Islet of Langerhans (tissue), 1 donor: ENCODE data around the gene FGF8.
A peak's percentile ranks its signal among the peaks of the same experiment; 100 is the strongest.
"Not testable (repeated sequence)": the region's sequence is repeated elsewhere in the genome, so short reads cannot be mapped to it uniquely, and the experiment has no call there.

Experiments used
- FAIRE-seq: peaks from one replicate; lab custom pipeline; 2011; peaks lifted over from hg19 to GRCh38; lab: Jason Lieb, UNC

Gene FGF8, protein sequence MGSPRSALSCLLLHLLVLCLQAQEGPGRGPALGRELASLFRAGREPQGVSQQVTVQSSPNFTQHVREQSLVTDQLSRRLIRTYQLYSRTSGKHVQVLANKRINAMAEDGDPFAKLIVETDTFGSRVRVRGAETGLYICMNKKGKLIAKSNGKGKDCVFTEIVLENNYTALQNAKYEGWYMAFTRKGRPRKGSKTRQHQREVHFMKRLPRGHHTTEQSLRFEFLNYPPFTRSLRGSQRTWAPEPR

GRCh38 chr10:101775273-101776160 lies at the start of gene FGF8:
Gene FGF8, minus strand, starts transcription at chr10:101776114. Its CDS starts 214 bp downstream, at chr10:101775900.
- FAIRE-seq = no peak

GRCh38 chr10:101824736-101825135 lies 48.8 kb upstream of the FGF8 start:
- no peak for FAIRE-seq

DNA sequence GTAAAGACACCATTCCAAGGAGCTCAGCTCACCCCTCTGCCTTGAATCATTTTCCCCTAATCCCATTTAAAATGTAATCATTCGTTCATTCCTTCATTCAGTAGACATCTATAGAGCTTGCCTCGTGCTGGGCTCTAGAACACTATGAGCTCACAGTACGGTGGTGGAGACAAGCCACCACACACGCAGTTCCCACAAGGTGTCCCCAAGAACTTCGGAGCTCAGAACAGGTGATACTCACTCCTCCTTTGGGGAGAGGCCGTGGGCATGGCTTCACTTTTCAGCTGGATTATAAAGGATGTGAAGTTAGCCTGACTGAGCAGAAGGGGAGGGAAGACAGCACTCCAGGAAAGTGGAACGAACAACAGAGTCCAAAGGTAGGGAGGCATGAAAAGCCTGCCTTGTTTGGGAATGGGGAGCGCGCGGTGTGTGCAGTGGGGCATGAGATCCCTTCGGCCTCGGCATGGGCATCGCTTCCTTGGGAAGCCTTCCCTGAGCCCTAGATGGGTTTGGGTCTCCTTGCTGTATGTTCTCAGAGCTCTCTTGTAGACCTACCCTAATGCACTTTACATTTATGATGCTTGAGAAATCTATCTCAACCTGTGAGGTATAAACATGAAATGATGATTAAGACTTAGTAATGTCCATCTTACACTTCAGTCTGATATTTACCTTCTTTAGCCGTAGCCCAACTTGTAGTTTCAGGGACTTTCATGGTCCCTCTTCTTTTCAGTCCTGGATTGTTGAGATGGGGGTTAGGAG lies 43.1 kb upstream of the FGF8 start:
- FAIRE-seq = no peak

DNA sequence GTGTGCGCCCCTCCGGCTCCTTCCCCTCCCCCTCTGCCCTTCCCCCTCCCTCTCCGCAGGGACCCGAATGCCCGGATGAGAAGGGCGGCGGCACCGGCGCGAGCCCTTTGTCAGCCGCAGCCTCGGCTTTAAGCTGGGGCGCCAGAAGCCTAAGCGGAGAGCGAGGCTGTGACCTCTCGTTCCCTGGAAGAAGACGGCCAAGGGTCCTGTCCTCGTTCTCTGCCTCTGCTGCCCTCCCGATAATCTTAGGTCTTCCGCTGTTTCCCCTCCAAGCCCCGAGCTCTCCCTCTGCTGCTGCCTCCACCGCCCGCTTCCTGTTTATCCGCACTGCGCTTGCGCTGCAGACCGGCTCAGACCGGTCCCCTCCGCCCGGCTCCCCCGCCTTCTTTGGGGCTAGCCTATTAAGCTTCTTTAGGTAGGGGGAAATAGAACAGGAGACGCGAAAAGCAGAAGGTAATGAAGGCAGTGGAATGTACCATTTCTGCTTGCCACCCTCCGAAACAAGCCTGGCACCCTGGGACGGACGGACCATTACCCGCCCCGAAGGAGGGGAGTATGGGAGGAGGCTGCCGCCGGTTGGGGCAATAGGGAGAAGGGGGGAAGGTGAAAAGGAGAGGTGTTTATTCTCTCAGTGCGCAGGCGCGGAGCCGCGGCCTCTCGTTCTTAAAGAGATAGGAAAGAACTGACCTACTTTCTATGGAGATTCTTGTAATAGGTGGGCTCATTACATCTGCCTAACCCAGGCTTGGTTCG lies 42.4 kb upstream of the FGF8 start, which contains the start of gene OGA:
OGA (minus strand) TSS at position 326 of the 753 bp plus-strand sequence. CDS start 422 bp downstream, outside the sequence.
- peak; percentile 90 for FAIRE-seq

GRCh38 chr10:101817337-101818118 lies 41.6 kb upstream of the FGF8 start:
- no peak for FAIRE-seq

GRCh38 chr10:101816913-101817336 lies 41.0 kb upstream of the FGF8 start:
- no peak for FAIRE-seq

GRCh38 chr10:101816376-101816775 lies 40.5 kb upstream of the FGF8 start:
- peak; percentile 72 for FAIRE-seq

- no peak for FAIRE-seq
Observed at GRCh38 chr10:101814466-101815071, 38.7 kb upstream of the FGF8 start.

- no peak for FAIRE-seq
Observed at GRCh38 chr10:101812606-101813005, 36.7 kb upstream of the FGF8 start.

- FAIRE-seq = peak; percentile 79
Observed at GRCh38 chr10:101807158-101807557, 31.2 kb upstream of the FGF8 start.

DNA sequence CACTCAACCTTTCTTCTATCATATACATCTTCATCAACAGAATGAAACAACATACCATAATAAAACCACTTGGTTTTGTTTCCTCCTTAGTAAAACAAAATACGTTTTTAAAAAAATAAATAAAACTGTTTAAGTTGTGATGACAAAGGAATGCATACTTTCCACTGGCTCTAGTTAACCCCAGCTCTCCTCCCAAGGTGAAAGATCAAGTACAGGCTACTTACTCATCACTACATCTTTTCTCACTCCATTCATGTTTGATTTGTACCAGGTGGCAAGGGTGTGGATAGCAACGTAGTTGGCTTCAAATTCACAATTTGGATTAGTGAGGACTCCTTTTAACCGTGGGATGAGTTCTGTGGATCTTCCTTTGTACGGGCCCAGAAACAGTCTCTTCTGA lies 27.6 kb upstream of the FGF8 start:
- no peak for FAIRE-seq

DNA sequence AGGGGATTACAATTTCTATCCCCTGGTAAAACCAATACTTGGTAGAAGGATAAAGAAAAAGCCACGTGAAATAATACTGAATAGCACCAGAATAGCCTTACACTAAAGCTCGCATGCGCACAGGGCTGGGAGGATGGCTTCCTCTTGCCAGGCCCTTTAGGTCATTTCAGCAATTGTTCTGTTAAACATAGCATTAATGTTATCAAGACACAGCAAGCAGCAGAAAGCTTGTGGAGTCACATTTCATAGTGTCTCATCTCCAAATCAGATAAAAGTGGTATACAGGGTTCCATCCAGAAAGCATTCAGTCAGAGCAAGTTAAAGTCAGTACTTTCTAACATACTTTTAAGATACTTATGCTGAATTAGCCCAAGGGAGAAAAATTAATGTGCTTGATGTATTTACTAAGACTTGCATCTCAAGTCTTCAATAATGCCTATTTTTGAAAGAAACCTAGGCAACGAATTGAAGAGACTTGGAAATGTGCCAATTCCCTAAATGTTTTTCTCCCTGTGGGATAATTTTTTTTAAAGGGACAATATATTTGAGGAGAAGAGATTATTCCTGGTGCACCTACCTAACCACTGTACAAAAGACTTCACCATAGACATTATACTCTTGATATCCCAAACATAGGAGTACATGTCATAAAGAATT lies 21.6 kb upstream of the FGF8 start:
- no peak for FAIRE-seq

- no peak for FAIRE-seq
Observed at GRCh38 chr10:101793526-101793925, 17.6 kb upstream of the FGF8 start.

DNA sequence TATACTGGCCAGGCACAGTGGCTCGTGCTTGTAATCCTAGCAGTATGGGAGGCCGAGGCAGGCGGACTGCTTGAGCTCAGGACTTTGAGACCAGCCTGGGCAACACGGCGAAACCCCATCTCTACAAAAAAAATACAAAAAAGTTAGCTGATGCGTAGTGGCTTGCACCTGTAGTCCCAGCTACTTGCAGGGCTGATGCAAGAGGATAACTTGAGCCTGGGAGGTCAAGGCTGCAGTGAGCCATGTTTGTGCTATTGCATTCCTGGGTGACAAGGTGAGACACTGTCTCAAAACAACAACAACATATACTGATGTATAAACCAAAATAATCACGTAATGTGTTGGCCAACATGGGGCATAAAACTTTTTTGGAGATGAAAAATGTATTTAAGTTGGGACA lies 13.8 kb upstream of the FGF8 start:
- no peak for FAIRE-seq

DNA sequence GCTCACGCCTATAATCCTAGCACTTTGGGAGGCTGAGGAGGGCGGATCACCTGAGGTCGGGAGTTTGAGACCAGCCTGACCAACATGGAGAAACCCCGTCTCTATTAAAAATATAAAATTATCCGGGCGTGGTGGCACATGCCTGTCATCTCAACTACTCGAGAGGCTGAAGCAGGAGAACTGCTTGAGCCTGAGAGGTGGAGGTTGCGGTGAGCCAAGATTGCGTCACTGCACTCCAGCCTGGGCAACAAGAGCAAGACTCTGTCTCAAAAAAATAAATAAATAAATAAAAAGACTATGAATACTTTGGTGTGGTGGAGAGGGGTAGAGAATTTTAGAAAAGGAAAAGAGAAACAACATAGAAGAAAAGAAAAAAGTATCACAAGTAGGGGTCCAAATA lies 13.3 kb upstream of the FGF8 start:
- not testable (repeated sequence) for FAIRE-seq

- FAIRE-seq = no peak
Observed at GRCh38 chr10:101785801-101786200, 9.9 kb upstream of the FGF8 start.

DNA sequence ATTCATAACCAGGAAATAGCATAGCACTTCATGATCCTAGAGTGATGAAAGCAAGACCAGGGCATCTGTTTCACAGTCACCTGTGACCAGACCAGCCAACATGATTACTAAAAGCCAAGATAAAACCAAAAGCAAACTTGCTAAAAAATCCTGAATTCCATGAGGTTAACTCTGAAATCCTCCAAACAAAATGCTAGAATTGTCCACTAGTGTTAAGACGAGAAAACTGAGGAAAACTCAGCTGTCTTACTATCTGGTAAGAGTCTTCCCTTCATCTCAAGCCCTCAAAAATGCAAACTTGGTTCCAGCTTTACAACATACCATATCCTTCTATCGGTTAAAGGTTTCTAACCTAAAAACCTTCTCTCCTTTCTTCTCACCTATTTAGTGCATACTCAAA lies 8.6 kb upstream of the FGF8 start:
- FAIRE-seq = no peak

- FAIRE-seq = no peak
Observed at GRCh38 chr10:101783736-101784118, 7.8 kb upstream of the FGF8 start.

DNA sequence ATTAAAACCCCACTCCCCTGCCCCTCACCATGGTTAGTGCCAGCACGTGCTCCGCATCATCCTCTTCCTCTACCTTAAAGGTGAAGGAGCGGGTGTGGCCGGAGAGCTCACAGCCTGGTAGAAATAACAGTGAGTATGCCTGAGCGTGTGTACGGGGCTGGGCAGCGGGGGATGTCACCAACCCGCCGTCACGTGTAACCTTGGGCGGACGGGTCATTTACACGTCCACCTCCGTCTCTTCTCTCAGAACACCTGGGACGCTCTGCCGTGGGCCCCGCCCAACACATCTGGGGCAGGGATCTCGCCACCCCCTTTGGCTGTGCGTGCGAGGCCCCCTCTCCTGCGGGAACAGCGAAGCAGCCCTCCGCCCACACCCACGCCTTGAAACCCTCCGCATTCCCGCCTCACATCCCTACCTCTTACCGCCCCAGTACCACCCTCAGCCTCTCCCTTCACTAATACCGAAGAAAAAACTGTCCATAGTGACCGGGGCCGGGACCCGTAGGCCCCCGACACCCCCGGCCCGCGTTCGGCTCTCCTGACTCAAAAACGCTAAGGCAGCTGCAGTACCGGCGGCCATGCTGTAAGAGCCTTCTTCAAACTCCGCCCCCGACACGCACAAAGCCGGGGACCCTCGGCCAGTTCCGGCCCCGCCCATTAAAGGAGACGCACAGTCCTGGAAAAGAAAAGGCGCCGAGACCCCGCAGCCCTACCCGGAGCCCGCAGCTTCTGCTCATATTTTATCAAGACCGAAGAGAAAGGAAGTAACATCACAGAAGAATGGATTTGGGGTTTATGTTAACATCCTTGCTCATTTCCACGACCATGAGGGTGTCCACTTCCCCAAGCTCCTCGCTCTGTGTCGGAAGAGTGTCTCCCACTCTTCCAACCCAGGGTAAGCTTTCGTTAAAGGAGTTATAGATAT lies 7.2 kb upstream of the FGF8 start, which contains the start of gene NPM3:
NPM3 (minus strand) TSS at position 636 of the 925 bp plus-strand sequence; CDS start at position 580, 56 bp downstream.
- FAIRE-seq = no peak
